NCI-H82 treated with DMSO at 0.1 percent for 48 hours (cell line): ENCODE measurements around the gene GEMIN4.
"Not testable (repeated sequence)": the region's sequence is repeated elsewhere in the genome, so short reads cannot be mapped to it uniquely, and the experiment has no call there.

Experiments used
- DNase-seq: peaks from one replicate; lab custom pipeline; 2025; ENCODE audit not compliant: unreplicated experiment; lab: John Stamatoyannopoulos, UW

Gene GEMIN4

DNA sequence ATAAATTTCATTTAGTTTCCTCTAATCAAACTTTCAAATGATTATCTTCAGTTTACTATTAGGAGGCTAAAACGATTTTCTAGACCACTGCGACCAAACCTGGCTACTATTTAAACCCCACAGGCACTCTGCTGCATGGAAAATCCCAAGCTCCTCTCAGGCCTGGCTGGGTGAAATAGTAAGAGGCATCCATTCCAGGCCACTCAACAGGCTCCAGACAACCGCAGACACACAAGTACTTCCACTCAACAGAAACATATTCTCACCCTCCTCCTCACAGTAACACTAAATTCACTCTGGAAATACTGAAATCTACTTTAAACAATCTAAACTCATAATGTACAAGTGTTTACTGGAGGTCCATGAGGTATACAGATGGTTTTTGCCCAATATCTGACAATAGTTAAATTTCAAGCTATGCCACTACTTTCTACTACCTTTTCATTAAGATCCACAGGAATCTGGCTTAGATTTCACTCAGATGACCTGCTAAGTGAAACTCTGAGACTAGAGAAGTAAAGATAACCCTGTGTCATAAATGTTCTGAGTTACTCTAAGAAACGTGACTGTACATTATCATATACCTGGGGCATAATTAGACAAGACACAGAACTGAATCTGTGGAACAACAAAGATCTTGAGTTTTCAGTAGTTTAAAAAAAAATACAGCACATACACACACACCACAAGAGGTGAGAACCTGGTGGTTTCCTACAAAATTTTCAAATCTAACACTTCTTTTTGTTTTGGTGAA, 47.8 kb downstream of the GEMIN4 start:
- no peak for DNase-seq

DNA sequence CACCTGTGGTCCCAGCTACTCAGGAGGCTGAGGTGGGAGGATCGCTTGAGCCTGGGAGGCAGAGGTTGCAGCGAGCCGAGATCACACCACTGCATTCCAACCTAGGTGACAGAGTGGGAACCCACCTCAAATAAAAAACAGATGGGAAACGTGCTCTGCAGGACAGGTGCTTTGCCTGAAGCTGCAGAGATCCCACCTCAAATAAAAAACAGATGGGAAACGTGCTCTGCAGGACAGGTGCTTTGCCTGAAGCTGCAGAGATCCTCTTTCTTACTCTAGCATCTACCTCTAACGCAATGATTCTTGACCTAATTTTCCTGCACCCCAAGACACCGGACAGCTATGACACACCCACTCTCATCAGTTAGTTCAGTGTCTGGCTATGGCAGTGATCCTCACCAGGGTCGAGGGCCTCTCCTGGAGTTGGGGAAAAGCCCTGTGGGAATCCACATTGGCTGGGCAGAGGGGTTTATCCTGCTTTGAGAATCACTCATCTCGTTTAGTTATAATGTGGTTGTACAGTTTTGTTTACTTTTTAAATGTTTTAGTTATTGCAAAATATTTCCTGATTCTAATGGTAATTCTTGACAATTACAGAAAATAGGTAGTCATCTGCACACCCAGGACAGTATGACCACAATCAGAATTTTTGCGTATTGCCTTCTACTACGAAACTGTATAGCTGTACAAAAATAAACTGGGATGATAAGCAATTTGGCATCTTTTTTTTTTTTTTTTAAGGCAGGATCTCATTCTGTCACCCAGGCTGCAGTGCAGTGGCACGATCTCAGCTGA, 48.8 kb downstream of the GEMIN4 start:
- no peak for DNase-seq

DNA sequence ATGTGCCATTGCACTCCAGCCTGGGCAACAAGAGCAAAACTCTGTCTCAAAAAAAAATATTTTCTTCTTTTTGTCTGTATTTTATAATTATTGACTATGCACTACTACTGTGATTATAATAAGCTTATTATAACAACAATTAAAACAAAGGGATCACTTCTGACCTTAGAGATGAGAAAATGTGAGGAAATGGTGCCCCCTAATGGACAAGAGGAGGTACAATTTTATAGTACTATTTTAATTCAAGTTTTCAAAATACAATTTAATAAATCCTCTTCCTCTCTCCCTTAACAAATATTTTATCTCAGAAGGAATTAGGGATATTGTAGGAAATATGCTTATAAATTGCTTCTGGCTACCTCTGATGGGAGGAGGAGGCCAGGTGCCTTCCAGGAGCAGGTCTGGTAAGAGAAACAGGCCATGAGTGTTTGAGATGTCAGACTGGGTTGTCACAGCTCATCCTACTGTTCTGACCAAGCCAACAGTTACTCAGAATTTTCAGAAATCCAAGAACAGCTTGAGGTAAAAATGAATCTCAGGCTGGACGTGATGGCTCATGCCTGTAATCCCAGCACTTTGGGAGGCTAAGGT, 51.5 kb downstream of the GEMIN4 start:
- peak; percentile 36 for DNase-seq

DNA sequence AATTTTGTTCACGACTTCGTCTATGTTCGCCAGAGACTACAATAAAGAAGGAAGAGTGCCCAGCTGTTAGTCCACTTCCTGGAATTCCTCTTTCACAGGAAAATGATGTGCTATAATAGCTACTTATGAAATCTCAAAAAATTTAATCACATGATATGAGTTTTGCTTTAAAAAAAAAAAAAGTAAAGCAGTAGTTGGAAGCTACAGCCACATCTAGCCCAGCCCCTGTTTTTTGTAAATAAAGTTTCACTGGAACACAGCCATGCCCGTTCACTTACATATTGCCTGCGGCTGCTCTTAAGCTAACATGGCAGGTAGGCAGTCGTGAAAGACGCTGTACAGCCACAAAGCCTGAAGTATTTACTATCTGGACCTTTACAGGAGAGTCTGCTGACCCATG, 52.7 kb downstream of the GEMIN4 start:
- no peak for DNase-seq

DNA sequence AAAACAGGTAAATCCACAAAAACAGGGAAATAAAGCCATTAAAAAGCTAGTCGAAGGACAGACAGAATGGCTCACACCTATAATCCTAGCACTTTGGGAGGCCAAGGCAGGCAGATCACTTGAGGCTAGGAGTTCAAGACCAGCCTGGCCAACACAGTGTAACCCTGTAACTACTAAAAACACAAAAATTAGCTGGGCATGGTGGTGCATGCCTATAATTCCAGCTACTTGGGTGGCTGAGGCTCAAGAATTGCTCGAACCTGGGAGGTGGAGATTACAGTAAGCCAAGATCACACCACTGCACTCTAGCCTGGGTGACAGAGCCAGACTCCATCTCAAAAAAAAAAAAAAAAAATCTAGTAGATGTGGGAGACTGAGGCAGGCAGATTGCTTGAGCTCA, 54.0 kb downstream of the GEMIN4 start:
- not testable (repeated sequence) for DNase-seq

DNA sequence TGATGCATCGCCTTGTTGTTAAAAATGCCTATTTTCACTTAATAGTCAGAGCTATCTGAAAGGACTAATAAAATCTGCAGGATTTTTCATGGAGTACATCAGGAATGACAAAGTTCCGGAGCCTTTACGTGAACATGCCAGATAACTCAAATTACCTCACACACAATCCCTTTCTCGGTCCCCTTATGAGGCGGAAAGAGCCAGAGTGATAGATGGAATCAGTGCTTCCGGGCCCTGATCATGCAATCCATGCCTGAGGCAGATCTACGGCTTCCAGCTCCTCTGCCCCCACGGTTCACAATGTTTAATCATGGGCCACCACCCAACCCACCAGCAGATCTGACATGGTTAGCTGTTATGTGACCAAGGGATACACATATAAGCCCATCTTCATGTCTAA, 54.4 kb downstream of the GEMIN4 start:
- no peak for DNase-seq

DNA sequence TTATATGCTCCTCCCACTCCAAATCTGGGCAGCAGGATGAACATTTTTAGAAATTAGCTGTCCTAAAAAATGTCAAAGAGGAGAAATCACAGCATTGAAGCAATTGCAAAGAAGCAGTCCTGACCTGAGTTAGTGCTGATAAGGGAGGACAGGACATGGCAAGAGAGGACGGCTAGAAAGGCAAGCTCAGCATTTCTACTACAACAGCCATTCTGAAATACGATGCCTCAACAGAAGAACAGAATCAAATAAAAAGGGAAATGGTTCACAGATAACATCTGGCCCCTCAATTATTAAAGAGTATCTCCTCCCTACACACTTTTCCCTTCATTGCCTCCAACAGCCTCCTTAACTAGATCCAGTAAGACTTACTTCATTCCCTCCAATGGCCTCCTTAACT, 55.7 kb downstream of the GEMIN4 start:
- no peak for DNase-seq
